ENCODE data around the gene KHSRP. TPM values are rescaled to one million over a fixed set of nuclear protein-coding genes. Genes with fewer than 3 reads are reported as not detected.

The KHSRP gene
- total RNA-seq, 2 experiments from 2014 or later = 366 to 370 TPM

DNA sequence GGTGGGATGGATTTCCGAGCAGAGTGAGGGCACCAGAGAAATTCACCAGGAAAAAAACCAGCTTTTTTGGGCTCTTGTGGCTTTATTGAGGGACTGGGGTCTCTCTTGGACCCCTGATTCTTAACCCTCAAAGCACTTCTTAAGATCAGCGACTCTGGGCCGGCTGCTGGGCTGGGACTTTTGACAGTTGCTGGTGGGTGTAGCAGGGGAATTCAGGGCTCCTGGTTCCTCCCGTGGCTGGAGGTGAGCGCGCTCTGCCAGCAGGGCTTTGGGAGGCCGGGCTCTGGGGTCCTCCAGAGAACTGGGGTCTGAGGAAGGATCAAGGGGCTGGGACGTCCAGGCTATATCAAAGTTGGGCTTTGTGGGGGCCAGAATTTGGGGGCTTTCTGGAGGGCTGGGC is 42.8 kb upstream of the KHSRP start:
- ATAC-seq (no peak), DNase-seq (no peak)
- Mint-ChIP-seq H3K27me3 (no peaks in the 10 kb centered on the region), H3K4me3 (no peak overlapping the region), H3K9me3 (no peaks in the 10 kb centered on the region), H3K27ac (no peak overlapping the region), H3K36me3 (ENCODE audit: low read depth) (peaks cover 13% of the 10 kb centered on the region), H3K4me1 (ENCODE audit: low read depth) (peaks cover 4% of the 10 kb centered on the region)
- intact Hi-C loops (cut with micrococcal nuclease) = no loop called here
- CTCF ChIA-PET = no interaction called here
- POLR2A ChIA-PET = interaction anchor here (1.1 kb wide), 1 partner anchor 14 kb away, joined by 4 read pairs; the partner anchor contains the start of gene DENND1C
- TF ChIP-seq, protein P1, sequence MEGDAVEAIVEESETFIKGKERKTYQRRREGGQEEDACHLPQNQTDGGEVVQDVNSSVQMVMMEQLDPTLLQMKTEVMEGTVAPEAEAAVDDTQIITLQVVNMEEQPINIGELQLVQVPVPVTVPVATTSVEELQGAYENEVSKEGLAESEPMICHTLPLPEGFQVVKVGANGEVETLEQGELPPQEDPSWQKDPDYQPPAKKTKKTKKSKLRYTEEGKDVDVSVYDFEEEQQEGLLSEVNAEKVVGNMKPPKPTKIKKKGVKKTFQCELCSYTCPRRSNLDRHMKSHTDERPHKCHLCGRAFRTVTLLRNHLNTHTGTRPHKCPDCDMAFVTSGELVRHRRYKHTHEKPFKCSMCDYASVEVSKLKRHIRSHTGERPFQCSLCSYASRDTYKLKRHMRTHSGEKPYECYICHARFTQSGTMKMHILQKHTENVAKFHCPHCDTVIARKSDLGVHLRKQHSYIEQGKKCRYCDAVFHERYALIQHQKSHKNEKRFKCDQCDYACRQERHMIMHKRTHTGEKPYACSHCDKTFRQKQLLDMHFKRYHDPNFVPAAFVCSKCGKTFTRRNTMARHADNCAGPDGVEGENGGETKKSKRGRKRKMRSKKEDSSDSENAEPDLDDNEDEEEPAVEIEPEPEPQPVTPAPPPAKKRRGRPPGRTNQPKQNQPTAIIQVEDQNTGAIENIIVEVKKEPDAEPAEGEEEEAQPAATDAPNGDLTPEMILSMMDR (IDR thresholded peaks at IDR 0.05) = no peak

DNA sequence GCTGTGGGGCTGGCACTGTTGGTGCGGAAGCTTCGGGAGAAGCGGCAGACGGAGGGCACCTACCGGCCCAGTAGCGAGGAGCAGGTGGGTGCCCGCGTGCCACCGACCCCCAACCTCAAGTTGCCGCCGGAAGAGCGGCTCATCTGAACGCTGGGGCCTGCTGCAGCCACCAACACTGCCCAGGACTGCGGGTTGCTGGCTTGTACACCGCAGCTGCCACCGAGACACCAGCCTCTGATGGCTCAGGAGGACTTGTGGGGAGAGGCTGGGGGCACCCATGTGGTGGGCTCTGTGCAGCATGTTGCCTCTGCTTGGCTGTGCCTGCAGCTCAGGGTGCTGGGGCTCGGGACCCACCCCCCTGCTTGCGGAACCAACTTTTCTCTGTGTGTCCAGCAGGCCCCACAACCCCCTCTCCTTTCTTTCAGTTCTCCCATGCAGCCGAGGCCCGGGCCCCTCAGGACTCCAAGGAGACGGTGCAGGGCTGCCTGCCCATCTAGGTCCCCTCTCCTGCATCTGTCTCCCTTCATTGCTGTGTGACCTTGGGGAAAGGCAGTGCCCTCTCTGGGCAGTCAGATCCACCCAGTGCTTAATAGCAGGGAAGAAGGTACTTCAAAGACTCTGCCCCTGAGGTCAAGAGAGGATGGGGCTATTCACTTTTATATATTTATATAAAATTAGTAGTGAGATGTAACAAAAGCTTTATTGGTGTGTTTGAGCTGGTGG is 42.1 kb upstream of the KHSRP start:
- no peaks in the 10 kb centered on the region for H3K27me3 Mint-ChIP-seq
- ChIA-PET POLR2A (interaction anchor here (1.1 to 2.0 kb wide), 2 partner anchors 15 kb away, joined by 4 to 9 read pairs; partner anchors contain the start of gene DENND1C), CTCF (no interaction called here)
- H3K27ac Mint-ChIP-seq = peak overlapping the region; percentile 34
- TF ChIP-seq, protein P1 (IDR thresholded peaks at IDR 0.05) = no peak
- intact Hi-C loops (cut with micrococcal nuclease) = no loop called here
- no peak overlapping the region for H3K4me3 Mint-ChIP-seq
- peaks cover 13% of the 10 kb centered on the region for H3K36me3 Mint-ChIP-seq (ENCODE audit: low read depth)
- no peak for DNase-seq
- no peak for ATAC-seq
- no peaks in the 10 kb centered on the region for H3K9me3 Mint-ChIP-seq
- peaks cover 6% of the 10 kb centered on the region for H3K4me1 Mint-ChIP-seq (ENCODE audit: low read depth)

DNA sequence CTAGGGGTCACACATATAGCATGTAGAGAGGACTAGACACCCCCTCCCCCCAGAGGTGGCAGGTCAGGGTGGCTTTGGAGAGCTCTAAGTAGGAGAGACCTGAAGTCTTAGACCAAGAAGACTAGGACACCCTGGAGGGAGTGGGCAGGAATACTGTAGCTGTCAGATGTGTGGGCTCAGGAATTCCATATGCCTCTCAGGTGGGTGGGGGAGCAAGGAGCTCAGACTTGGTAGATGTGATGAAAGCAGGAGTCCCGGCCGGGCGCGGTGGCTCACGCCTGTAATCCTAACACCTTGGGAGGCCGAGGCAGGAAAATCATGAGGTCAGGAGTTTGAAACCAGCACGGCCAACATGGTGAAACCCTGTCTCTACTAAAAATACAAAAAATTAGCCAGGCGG is 41.1 kb upstream of the KHSRP start:
- intact Hi-C loops (cut with micrococcal nuclease) = no loop called here
- H3K9me3 Mint-ChIP-seq = no peaks in the 10 kb centered on the region
- no peak for ATAC-seq
- ChIA-PET POLR2A (interaction anchor here (0.7 to 2.0 kb wide), 3 partner anchors 12 to 46 kb away, joined by 3 to 9 read pairs (median 3); partner anchors contain the start of gene DENND1C), CTCF (interaction anchor here (1.1 kb wide), 1 partner anchor 16 kb away, joined by 3 read pairs; the partner anchor contains the start of gene DENND1C)
- no peaks in the 10 kb centered on the region for H3K27me3 Mint-ChIP-seq
- TF ChIP-seq, protein P1 (IDR thresholded peaks at IDR 0.05) = no peak
- H3K4me3 Mint-ChIP-seq = no peak overlapping the region
- H3K27ac Mint-ChIP-seq = no peak overlapping the region
- peaks cover 9% of the 10 kb centered on the region for H3K36me3 Mint-ChIP-seq (ENCODE audit: low read depth)
- no peak for DNase-seq
- peaks cover 6% of the 10 kb centered on the region for H3K4me1 Mint-ChIP-seq (ENCODE audit: low read depth)

DNA sequence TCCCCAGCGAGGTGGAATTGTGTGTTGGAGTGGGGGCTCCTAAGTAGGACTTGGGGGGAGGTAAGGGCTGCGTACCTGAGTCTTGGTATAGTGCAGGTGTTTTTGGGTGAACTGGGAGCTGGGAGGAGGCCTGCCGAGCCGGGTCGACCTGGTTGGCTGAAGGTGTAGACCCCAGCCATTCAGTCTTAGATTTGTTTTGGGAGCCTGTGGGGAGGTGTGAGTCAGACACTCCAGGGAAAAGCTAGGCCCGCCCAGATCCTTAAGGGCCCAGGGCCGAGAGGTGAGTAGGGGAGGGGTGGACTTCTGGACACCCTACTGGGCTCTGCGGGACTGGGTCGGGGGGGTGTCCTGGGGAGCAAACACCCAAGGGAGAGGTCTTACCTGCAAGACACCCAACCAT is 40.4 kb upstream of the KHSRP start:
- intact Hi-C loops (cut with micrococcal nuclease) = no loop called here
- peaks cover 5% of the 10 kb centered on the region for H3K36me3 Mint-ChIP-seq (ENCODE audit: low read depth)
- peaks cover 10% of the 10 kb centered on the region for H3K4me1 Mint-ChIP-seq (ENCODE audit: low read depth)
- no peak overlapping the region for H3K27ac Mint-ChIP-seq
- ATAC-seq = no peak
- TF ChIP-seq, protein P1 (IDR thresholded peaks at IDR 0.05) = no peak
- H3K27me3 Mint-ChIP-seq = no peaks in the 10 kb centered on the region
- no peak overlapping the region for H3K4me3 Mint-ChIP-seq
- no peaks in the 10 kb centered on the region for H3K9me3 Mint-ChIP-seq
- ChIA-PET POLR2A (interaction anchor here (0.7 to 2.0 kb wide), 4 partner anchors 13 to 45 kb away, joined by 3 to 9 read pairs (median 3); partner anchors contain the start of gene DENND1C), CTCF (interaction anchor here (1.1 kb wide), 1 partner anchor 16 kb away, joined by 3 read pairs; the partner anchor contains the start of gene DENND1C)
- DNase-seq = no peak

All from activated CD8-positive, alpha-beta T cell treated with anti-CD3 and anti-CD28 coated beads for 36 hours (primary cell).